Measurements from ENCODE around the gene PTGFRN.
"Not testable (repeated sequence)": the region's sequence is repeated elsewhere in the genome, so short reads cannot be mapped to it uniquely, and the experiment has no call there.

- not testable (repeated sequence) for TF ChIP-seq YY1 (IDR thresholded peaks at IDR 0.05; ENCODE audit: insufficient read depth, insufficient read length); ZNF274 (IDR thresholded peaks at IDR 0.05; ENCODE audit: low read depth, low read length); SUZ12 (IDR thresholded peaks at IDR 0.05; ENCODE audit: extremely low read depth, insufficient read depth, insufficient read length)
Observed at GRCh38 chr1:116866478-116866877, 43.2 kb upstream of the PTGFRN start.
